DMS79 (cell line): ENCODE data around the gene PRTN3.

Experiments used
- DNase-seq: peaks from one replicate; lab custom pipeline; 2025; lab: John Stamatoyannopoulos, UW

PRTN3 gene

DNA sequence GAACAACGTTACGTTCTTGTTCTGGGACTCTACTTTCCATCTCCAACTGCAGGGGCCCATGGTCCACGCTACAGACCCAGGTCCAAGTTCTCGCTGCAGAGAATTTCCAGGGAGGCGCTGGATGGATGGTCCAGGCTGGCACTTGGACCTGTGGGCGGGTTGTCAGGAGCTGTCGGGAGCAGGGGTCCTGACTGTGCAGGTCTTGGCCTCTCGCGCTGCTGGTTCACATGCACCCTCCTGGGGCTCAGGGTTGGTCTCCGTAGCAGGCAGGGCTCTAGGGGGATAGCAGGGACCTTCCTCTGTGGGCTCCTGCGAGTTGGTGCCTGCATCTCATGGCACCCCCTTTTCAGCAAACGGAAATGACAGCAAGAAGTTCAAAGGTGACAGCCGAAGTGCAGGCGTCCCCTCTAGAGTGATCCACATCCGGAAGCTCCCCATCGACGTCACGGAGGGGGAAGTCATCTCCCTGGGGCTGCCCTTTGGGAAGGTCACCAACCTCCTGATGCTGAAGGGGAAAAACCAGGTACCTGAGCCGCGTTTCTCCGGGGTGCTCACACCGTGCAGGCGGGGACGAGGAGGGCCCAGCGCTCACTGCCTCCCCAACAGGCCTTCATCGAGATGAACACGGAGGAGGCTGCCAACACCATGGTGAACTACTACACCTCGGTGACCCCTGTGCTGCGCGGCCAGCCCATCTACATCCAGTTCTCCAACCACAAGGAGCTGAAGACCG, 36.9 kb upstream of the PRTN3 start:
- no peak for DNase-seq

DNA sequence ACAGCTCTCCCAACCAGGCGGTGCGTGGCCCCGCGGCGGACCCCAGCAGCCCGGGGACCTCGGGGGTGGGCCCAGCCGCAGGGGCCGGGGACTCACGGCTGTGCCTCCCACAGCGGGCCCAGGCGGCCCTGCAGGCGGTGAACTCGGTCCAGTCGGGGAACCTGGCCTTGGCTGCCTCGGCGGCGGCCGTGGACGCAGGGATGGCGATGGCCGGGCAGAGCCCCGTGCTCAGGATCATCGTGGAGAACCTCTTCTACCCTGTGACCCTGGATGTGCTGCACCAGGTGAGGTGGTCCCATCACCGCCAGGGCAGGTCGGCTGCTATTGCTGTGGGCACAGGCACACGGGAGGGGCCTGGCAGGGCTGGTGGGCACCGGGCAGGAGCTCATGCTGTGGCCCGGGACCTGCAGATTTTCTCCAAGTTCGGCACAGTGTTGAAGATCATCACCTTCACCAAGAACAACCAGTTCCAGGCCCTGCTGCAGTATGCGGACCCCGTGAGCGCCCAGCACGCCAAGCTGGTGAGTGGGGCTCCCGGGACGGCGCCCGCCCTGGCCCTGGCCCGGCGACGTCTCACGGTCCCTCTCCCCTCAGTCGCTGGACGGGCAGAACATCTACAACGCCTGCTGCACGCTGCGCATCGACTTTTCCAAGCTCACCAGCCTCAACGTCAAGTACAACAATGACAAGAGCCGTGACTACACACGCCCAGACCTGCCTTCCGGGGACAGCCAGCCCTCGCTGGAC, 36.2 kb upstream of the PRTN3 start:
- DNase-seq: no peak

DNA sequence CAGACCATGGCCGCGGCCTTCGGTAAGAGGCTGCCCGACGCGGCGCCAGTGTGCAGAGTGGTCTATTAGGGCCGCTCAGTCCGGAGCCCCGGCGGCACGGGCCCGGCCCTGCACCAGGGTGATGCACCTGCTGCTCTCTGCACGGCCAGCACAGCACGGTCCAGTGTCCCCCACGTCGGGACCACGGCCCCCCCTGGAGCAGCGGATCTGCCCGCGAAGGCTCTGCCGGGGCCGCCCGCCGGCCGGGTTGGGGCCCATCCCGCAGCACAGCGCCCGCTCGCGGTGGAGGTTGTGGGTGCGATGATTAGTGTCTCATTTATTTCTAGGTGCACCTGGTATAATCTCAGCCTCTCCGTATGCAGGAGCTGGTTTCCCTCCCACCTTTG, 35.6 kb upstream of the PRTN3 start:
- no peak for DNase-seq

DNA sequence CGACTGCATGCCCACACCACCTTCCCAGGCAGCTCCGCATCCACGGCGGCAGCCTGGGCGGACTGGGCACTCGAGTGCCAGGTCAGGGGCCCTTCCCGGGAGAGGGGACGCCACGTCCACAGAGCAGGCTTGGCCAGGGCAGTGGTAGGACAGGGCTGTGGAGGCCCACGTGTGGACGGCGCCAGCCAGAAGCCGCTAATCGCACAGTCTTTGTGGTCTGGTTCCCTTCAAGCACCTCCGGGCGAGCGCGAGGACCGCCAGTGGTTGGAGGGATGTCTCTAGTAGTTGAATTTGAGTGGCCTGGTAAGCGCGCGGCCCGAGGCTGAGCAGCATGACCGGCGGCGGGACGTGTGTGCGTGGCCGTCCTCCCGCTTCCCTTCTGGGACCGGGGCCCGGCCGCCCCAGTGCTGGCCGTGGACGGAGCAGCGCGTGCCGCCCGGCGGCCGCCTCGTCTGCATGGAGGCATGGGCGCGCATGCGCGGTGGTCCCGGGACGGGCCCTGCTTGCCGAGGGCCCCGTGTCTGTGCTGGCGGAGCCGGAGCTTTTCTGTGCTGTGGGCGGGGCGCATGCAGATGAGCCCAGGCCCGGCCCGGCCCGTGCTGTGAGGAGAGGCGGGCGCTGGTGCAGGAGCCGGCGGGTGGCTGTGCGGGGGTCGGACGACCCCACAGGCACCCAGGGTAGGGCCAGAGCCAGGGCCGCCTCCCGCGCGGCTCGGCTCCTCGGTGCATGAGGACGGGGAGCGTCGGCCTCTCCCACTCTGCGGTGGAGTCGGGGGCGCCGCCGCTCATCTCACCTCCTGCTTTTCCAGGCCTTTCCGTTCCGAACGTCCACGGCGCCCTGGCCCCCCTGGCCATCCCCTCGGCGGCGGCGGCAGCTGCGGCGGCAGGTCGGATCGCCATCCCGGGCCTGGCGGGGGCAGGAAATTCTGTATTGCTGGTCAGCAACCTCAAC, 34.9 kb upstream of the PRTN3 start:
- DNase-seq: no peak

DNA sequence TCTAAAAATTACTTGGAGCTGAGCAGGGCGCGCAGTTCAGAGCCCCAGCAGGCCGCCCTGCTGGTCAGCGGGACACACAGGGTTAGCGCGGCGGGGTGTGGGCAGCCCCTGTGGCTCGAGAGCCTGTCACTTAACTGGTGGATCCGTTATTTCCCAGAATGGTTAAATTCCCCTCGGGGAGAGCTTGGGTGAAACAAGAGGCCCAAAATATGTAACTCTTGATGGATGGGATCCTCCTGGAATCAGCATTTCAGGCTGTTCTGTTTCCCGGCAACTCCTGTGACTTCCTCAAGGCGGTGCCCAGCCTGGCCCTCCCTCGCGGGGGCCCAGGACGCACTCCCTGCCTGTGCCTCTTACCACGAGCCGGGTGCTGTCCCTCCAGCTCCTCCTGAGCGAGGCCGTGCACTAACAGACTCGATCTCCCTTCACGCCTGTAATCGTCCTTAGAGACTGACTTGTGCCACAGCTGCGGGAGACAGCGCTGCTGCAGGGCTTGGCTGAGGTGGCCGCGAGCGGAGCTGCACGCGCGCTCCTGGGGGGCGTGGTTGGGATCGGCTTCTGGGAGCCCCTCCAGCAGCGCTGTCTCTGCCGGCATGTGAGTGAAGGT, 33.9 kb upstream of the PRTN3 start:
- DNase-seq: no peak

DNA sequence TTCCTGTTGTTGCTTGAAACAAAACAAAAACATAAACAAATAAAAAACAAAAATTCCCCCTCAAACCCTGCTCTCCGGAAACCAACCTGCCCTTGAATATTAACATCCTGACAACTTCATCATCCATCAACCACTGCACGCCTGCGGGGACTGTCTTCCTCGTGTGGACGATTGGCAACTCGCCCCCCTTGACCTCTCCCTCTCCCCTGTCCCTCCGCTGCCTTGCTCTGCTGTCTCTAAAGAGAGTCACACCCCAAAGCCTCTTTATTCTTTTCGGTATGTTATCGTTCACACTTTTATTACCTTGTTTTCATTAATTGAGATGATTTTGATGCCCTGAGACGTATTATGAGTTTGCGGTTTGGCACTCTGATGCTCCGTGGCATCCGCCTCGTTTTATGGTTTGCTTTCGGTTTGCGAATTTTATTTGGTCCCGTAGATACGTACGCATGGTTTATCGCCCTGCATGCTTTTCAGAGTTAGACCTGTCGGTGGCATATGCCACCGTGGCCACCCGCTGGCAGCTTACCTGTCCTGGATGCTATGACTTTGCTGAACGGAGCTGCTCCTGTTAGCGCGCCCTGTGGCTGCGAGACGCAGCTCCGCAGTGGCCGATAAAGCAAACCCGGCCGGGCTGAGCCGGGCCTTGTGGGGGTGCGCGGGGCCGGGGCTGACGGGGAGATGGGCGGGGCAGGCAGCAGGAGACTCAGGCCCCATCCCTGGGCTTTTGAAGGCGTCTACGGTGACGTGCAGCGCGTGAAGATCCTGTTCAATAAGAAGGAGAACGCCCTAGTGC, 33.0 kb upstream of the PRTN3 start:
- DNase-seq: no peak

DNA sequence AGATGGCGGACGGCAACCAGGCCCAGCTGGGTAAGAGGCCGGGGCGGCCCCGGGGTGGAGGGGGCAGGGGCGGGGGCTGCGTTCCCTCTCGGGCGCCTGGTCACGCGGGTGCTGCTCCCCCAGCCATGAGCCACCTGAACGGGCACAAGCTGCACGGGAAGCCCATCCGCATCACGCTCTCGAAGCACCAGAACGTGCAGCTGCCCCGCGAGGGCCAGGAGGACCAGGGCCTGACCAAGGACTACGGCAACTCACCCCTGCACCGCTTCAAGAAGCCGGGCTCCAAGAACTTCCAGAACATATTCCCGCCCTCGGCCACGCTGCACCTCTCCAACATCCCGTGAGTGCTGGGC, 32.4 kb upstream of the PRTN3 start:
- DNase-seq: no peak

DNA sequence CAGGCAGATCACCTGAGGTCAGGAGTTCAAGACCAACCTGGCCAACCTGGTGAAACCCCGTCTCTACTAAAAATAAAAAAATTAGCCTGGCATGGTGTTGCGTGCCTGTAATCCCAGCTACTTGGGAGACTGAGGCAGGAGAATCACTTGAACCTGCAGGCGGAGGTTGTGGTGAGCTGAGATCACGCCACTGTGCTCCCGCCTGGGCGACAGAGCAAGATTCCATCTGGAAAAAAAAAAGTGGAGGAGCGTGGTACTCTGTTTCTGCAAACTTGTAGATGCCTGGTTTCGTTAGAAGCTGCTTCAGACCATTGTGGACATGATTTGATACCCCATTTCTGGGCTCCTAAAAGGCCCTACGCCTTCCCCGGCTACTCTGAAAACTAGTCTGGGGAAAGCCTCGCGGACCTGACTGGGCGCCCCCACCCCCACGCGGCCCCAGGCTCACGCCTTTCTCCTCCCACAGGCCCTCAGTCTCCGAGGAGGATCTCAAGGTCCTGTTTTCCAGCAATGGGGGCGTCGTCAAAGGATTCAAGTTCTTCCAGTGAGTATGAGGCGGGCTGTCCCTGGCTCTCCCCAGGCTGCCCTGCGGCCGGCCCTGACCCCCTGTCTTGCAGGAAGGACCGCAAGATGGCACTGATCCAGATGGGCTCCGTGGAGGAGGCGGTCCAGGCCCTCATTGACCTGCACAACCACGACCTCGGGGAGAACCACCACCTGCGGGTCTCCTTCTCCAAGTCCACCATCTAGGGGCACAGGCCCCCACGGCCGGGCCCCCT, 30.5 kb upstream of the PRTN3 start:
- no peak for DNase-seq

DNA sequence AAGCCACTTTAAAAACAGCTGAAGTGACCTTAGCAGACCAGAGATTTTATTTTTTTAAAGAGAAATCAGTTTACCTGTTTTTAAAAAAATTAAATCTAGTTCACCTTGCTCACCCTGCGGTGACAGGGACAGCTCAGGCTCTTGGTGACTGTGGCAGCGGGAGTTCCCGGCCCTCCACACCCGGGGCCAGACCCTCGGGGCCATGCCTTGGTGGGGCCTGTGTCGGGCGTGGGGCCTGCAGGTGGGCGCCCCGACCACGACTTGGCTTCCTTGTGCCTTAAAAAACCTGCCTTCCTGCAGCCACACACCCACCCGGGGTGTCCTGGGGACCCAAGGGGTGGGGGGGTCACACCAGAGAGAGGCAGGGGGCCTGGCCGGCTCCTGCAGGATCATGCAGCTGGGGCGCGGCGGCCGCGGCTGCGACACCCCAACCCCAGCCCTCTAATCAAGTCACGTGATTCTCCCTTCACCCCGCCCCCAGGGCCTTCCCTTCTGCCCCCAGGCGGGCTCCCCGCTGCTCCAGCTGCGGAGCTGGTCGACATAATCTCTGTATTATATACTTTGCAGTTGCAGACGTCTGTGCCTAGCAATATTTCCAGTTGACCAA, 29.8 kb upstream of the PRTN3 start:
- no peak for DNase-seq

DNA sequence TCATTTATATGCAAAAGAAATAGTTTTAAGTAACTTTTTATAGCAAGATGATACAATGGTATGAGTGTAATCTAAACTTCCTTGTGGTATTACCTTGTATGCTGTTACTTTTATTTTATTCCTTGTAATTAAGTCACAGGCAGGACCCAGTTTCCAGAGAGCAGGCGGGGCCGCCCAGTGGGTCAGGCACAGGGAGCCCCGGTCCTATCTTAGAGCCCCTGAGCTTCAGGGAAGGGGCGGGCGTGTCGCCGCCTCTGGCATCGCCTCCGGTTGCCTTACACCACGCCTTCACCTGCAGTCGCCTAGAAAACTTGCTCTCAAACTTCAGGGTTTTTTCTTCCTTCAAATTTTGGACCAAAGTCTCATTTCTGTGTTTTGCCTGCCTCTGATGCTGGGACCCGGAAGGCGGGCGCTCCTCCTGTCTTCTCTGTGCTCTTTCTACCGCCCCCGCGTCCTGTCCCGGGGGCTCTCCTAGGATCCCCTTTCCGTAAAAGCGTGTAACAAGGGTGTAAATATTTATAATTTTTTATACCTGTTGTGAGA, 29.2 kb upstream of the PRTN3 start:
- no peak for DNase-seq

DNA sequence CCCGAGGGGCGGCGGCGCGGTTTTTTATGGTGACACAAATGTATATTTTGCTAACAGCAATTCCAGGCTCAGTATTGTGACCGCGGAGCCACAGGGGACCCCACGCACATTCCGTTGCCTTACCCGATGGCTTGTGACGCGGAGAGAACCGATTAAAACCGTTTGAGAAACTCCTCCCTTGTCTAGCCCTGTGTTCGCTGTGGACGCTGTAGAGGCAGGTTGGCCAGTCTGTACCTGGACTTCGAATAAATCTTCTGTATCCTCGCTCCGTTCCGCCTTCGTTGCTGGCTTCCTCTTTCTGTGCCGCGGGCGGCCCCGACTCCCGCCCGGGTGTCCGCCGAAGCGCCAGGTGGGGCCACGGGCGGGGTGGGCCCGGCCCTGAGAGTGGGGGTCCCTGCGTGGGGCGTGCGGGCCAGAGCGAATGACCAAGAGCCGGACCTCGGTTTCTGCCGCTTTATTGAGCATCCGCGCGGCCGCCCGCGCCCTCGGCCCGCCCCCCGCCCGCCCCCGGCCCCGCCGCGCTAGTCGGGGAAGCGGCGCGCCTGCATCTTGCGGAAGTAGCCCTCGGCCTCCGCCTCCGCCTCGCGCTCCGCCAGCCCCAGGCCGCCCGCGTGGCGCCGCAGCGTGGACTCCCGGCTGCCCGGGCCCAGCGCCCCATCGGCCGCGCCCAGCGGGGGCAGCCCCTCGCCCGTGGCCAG, 28.6 kb upstream of the PRTN3 start:
- no peak for DNase-seq

DNA sequence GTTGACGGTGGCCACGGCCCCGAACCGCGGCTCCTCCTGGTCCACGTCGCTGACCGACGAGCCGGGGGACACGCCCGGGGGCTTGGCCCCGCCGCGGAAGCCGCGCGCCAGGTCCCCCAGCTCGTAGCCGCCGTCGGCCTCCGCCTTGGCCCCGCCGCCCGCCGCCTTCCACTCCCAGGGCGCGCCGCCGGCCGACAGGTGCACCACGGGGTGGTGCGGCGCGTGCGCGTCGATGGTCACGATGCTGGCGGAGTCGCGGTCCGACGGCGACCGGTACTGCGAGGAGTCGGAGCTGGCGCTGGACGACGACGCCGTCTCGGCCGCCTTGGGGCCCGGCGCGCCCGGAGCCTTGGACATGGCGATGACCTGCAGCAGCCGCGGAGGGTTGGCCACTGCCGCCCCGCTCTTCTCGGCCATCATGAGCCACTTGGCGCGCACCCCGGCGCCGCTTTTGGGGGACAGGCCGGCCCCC, 28.0 kb upstream of the PRTN3 start:
- no peak for DNase-seq

DNA sequence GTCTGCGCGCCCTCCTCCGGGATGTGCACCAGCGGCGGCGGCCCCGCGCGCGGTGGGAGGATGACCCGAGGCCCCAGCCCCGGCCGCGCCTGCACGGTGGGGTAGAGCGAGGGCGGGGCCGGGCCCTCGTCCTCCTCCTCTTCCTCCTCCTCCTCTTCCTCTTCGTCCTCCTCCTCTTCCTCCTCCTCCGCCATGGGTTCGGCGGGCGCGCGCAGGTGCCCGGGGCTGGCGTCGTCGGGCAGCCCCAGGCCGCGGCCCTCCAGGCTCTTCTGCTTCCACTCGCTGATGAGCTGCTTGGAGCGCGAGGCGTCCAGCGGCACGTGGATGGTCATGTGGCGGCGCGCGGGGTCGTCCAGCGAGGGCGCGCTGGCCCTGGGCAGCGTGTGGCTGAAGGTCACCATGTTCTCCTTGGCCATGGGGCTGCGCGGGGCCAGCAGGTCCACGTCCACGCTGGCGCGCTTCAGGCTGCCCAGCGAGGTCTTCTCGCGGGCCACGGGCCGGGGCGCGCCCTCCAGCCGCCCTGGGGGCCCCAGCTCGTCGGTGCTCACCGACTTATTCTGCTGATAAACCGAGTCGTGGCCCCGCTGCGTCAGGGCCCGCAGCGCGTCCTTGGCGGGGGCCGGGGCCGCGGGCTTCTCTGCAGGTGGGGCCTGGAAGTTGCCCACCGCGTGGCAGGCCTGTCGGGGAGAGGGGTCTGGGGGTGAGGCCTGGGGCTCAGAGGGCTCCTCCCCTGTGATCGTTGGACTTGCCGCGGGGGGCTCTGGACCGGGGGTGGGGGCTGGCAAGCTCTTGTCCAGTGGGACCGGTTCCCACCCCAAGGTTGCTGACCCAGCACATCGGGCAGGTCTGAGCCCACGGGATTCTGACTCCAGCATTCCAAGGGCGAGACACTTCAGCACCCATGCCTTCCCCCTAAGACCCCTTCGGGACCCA, 27.3 kb upstream of the PRTN3 start:
- DNase-seq: no peak

DNA sequence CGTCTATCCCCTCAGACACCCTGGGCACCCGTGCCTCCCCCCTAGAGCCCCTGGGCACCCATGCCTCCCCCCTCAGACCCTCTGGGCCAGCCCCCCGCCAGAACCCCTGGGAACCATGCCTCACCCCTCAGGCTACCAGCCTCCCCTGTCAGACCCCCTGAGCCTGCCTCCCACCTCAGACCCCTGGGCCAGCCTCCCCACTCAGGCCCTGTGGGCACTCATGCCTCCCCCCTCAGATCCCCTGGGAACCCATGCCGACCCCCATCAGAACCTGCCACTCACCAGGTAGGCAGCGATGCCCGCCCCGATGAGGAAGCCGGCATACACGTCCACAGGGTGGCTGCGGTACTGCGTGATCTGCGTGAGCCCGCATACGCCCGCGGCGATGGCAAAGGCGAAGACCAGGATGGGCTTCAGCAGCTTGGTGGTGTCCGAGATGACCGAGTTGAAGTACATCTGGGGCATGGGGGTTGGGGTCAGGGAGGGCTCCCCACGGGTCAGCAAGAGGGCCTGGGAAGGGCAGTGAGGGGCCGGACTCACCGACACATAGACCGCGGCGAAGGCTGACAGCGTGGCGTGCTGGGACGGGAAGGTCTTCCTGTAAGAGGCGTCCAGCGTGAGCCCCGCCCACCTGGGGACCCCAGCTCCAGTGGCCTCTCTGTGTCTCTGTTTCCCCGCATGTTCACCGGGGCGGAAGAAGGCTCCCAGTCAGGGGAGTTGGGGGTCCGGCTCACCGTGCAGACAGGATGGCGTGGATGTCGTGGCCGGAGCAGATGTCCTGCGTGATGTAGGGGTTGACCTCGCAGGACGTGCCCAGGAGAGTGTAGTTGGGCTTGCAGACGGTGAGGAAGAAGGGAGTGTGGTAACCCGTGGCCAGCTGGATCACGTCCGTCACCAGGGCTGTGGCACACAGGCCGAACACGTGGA, 26.4 kb upstream of the PRTN3 start:
- no peak for DNase-seq

DNA sequence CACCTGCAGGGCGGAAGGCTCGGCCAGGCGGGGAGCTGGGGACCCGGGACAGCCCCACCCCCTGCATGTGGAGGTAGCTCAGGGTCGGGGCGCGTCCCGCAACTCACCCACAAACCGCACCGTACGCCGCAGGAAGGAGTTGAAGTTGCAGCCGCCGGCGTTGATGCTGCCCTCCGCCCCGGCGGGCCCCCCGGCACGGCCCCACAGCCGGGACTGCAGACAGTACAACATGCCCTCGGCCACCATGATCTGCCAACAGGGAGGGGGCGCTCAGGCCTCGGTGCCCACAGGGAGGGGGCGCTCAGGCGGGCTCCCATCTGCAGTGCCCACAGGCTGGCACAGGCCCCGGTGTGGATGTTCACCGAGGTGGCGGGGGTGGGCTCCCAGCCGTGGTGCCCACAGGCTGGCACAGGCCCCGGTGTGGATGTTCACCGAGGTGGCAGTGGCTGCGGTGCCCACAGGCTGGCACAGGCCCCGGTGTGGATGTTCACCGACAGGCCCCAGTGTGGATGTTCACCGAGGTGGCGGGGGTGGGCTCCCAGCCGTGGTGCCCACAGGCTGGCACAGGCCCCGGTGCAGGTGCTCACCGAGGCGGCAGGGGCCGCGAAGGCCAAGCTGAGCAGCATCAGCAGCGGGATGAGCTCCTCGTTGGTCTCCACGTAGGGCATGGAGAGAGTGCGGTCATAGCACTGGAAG, 25.6 kb upstream of the PRTN3 start:
- no peak for DNase-seq

DNA sequence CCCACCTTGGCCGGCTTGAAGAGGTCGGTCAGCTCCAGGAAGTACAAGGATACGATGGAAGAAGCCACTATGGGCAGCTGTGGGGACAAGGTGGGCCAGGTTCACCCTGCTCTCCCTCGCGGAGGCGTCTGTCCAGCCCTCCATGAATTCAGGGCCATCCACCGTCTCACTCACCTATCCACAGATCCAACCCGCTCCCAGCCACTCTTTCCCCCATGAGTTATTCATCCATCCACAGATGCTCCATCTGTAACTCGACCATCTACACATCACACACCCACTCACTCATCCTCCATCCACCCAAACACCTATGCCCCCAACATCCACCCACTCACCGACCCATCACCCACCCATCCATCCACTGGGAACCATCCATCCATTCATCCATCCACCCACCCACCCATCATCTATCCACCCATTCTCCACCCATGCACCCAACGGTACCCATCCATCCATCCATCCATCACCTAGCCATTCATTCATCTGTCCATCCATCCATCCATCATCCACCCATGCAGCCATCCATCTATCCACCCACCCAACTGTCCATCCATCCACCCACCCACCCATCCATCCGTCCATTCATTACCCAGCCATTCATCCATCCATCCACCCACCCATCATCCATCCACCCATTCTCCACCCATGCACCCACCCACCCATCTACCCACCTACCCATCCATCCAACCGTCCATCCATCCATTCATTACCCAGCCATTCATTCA, 24.9 kb upstream of the PRTN3 start:
- no peak for DNase-seq
